GM23338 (cell line): ENCODE measurements around the gene SETMAR. TPM values are rescaled to one million over a fixed set of nuclear protein-coding genes. Genes with fewer than 3 reads are reported as not detected.

Source experiments
- ATAC-seq: fragments of 200-7000 bp; cut with Tn5 transposase; 3 replicates; pipeline ENCODE4 v1.9.1; 2020
- DNase-seq: peaks from one replicate; pipeline ENCODE4 v3.0.0-alpha.2; 2015; ENCODE audit warnings: low spot score
- H2AFZ ChIP-seq: fragments of 200-600 bp; sonication (generic); 2 replicates; pipeline ENCODE4 v1.8.0; 2016; ENCODE audit warnings: antibody characterized with exemption, mild to moderate bottlenecking, moderate library complexity
- H3F3A ChIP-seq: fragments of 200-600 bp; sonication (generic); replicated peaks from 2 replicates; pipeline ENCODE4 v1.8.0; 2017; ENCODE audit warnings: antibody characterized with exemption, mixed run types, low read depth
- H3K27ac ChIP-seq: fragments of 200-600 bp; sonication (generic); 2 replicates; pipeline ENCODE4 v1.6.1; 2016; ENCODE audit warnings: low read depth
- H3K27me3 ChIP-seq: fragments of 200-600 bp; sonication (generic); 2 replicates; pipeline ENCODE4 v1.8.0; 2016; ENCODE audit warnings: mild to moderate bottlenecking, mixed run types, moderate library complexity; ENCODE audit not compliant: insufficient read depth
- H3K36me3 ChIP-seq: fragments of 200-600 bp; sonication (generic); 2 replicates; pipeline ENCODE4 v1.8.0; 2016; ENCODE audit warnings: mild to moderate bottlenecking; ENCODE audit not compliant: insufficient read depth
- H3K4me1 ChIP-seq: fragments of 200-600 bp; sonication (generic); 2 replicates; pipeline ENCODE4 v1.8.0; 2016; ENCODE audit warnings: mild to moderate bottlenecking, moderate library complexity; ENCODE audit not compliant: insufficient read depth
- H3K4me2 ChIP-seq: fragments of 200-600 bp; sonication (generic); 2 replicates; pipeline ENCODE4 v1.7.1; 2017; ENCODE audit warnings: mixed run types
- H3K4me3 ChIP-seq: fragments of 200-600 bp; sonication (generic); 2 replicates; pipeline ENCODE4 v1.6.1; 2016; ENCODE audit warnings: mixed run types
- H3K79me2 ChIP-seq: fragments of 200-600 bp; sonication (generic); replicated peaks from 2 replicates; pipeline ENCODE4 v1.8.0; 2017; ENCODE audit warnings: mild to moderate bottlenecking; ENCODE audit not compliant: insufficient read depth
- H3K9me2 ChIP-seq: fragments of 200-600 bp; sonication (generic); 2 replicates; pipeline ENCODE4 v1.8.0; 2017; ENCODE audit not compliant: insufficient read depth
- H4K20me1 ChIP-seq: fragments of 200-600 bp; sonication (generic); replicated peaks from 2 replicates; pipeline ENCODE4 v1.8.0; 2017; ENCODE audit warnings: mild to moderate bottlenecking; ENCODE audit not compliant: insufficient read depth
- H3K27ac Mint-ChIP-seq: 2 replicates; pipeline ENCODE4 v1.8.0; 2020; ENCODE audit warnings: inconsistent platforms, mild to moderate bottlenecking, moderate library complexity, mixed read lengths
- H3K27me3 Mint-ChIP-seq: 3 replicates; pipeline ENCODE4 v1.8.0; 2022; ENCODE audit warnings: low read depth, mild to moderate bottlenecking, moderate library complexity, mixed read lengths, inconsistent platforms; ENCODE audit not compliant: insufficient read depth, poor library complexity
- H3K36me3 Mint-ChIP-seq: 3 replicates; pipeline ENCODE4 v1.8.0; 2021; ENCODE audit warnings: low read depth, mild to moderate bottlenecking, inconsistent platforms, moderate library complexity, mixed read lengths
- H3K4me1 Mint-ChIP-seq: 3 replicates; pipeline ENCODE4 v1.8.0; 2020; ENCODE audit warnings: mild to moderate bottlenecking, inconsistent platforms, mixed read lengths
- H3K4me3 Mint-ChIP-seq: 3 replicates; pipeline ENCODE4 v1.8.0; 2021; ENCODE audit warnings: moderate library complexity, mild to moderate bottlenecking, inconsistent platforms, mixed read lengths
- H3K9me3 Mint-ChIP-seq: 3 replicates; pipeline ENCODE4 v1.8.0; 2020; ENCODE audit warnings: moderate library complexity, mild to moderate bottlenecking, inconsistent platforms, mixed read lengths
- CTCF ChIP-seq, 2 experiments: fragments of 200-600 bp in 1 of 2; sonication (generic) in 1 of 2; conservative IDR thresholded peaks; 2 replicates each; pipeline versions ENCODE4 v1.5.1 to v1.6.1; 2016 to 2017; ENCODE audit warnings: antibody characterized with exemption in 2 of 2, low read depth in 2 of 2, mild to moderate bottlenecking in 2 of 2, moderate library complexity in 1 of 2
- ETS1 ChIP-seq: IDR thresholded peaks from 2 replicates; pipeline ENCODE4 v1.6.1; 2016; ENCODE audit warnings: antibody characterized with exemption
- EZH2 ChIP-seq: fragments of 200-600 bp; sonication (generic); IDR thresholded peaks from one replicate; pipeline ENCODE4 v1.8.0; 2017; ENCODE audit warnings: antibody characterized with exemption, mild to moderate bottlenecking, low read depth; ENCODE audit not compliant: unreplicated experiment
- EZH2phosphoT487 ChIP-seq: fragments of 200-600 bp; sonication (generic); IDR thresholded peaks from one replicate; pipeline ENCODE4 v1.8.1; 2018; ENCODE audit warnings: antibody characterized with exemption; ENCODE audit not compliant: unreplicated experiment
- JUNB ChIP-seq: IDR thresholded peaks from one replicate; pipeline ENCODE4 v1.6.1; 2016; ENCODE audit warnings: antibody characterized with exemption; ENCODE audit not compliant: unreplicated experiment
- NANOG ChIP-seq: IDR thresholded peaks from 2 replicates; pipeline ENCODE4 v1.6.1; 2016; ENCODE audit warnings: antibody characterized with exemption, borderline replicate concordance
- ZNF114 ChIP-seq: fragments of 250-450 bp; sonication (Bioruptor Pico); IDR thresholded peaks from 2 replicates; pipeline ENCODE4 v1.5.0; 2020; ENCODE audit warnings: mild to moderate bottlenecking, moderate library complexity
- ZNF331 ChIP-seq: fragments of 250-450 bp; sonication (Bioruptor Pico); IDR thresholded peaks from 2 replicates; pipeline ENCODE4 v1.5.0; 2020; ENCODE audit warnings: low read depth, mild to moderate bottlenecking, moderate library complexity
- polyA plus RNA-seq: library from polyadenylated mRNA; unstranded; fragments of >200 nt; fragmentation: Nextera tagmentation; extraction: Ambion mirVana; gene quantifications from 2 replicates; pipeline ENCODE4 v1.2.1, GENCODE V29; 2016
- total RNA-seq: library from RNA; depleted of rRNA; stranded (reverse); fragments of >200 nt; shearing (Covaris generic); gene quantifications from 2 replicates; pipeline ENCODE4 v1.2.3, GENCODE V29; 2014
- TF ChIP-seq, protein P1 (sequence below): fragments of 250-450 bp; sonication (Bioruptor Pico); IDR thresholded peaks from 2 replicates; pipeline ENCODE4 v1.5.0; 2020; ENCODE audit warnings: mild to moderate bottlenecking, moderate library complexity

Gene SETMAR
- total and polyA plus RNA-seq, 2 experiments from 2014 or later = 11.2 to 19.8 TPM

DNA sequence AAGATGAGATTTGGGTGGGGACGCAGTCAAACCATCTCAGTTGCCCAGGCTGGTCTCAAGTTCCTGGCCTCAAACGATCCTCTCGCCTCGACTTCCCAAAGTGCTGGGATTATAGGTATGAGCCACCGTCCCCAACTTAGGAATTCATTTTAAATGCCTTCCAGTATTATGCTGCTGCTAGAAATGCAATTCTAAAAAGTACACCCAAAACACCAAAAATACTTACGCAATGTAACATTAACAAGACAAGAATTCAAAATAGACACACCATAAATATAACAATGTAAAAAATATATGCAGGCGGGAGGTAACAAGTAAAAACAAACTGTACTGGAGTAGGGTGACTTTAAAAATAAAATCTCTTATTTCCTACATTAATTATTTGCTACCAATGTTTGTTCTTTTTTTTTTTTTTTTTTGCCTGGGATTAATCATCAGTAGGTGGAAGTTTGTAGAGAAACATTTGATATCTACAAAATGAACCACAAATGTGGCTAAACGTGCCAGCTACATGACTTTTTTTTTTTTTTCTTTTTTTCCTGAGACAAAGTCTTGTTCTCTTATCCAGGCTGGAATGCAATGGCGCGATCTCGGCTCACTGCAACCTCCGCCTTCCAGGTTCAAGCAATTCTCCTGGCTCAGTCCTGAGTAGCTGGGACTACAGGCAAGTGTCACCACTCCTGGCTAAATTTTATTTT lies 56.8 kb downstream of the SETMAR start:
- Histone ChIP-seq H3K4me1 (no peaks in the 10 kb centered on the region), H3K9me2 (no peaks in the 10 kb centered on the region), H3K27me3 (no peaks in the 10 kb centered on the region), H3K27ac (no peak overlapping the region), H2AFZ (no peak overlapping the region), H3K79me2 (no peaks in the 10 kb centered on the region), H3K4me3 (no peak overlapping the region), H3K4me2 (no peak overlapping the region), H3K36me3 (no peaks in the 10 kb centered on the region), H3F3A (no peaks in the 10 kb centered on the region), H4K20me1 (no peaks in the 10 kb centered on the region)
- Mint-ChIP-seq H3K4me1 (no peaks in the 10 kb centered on the region; the same call in 2 of the 3 replicates), H3K36me3 (no peaks in the 10 kb centered on the region), H3K9me3 (no peaks in the 10 kb centered on the region), H3K27me3 (no peaks in the 10 kb centered on the region), H3K4me3 (no peak overlapping the region), H3K27ac (no peak overlapping the region)
- TF ChIP-seq ZNF114 (CRISPR knock-in tag) (no peak), EZH2phosphoT487 (no peak), ZNF331 (no peak), JUNB (no peak), NANOG (no peak), EZH2 (no peak), ETS1 (no peak), CTCF (conservative IDR thresholded peaks at IDR 0.05; ENCODE audit: low read depth in 2 of 2) (no peak)
- TF ChIP-seq, protein P1, sequence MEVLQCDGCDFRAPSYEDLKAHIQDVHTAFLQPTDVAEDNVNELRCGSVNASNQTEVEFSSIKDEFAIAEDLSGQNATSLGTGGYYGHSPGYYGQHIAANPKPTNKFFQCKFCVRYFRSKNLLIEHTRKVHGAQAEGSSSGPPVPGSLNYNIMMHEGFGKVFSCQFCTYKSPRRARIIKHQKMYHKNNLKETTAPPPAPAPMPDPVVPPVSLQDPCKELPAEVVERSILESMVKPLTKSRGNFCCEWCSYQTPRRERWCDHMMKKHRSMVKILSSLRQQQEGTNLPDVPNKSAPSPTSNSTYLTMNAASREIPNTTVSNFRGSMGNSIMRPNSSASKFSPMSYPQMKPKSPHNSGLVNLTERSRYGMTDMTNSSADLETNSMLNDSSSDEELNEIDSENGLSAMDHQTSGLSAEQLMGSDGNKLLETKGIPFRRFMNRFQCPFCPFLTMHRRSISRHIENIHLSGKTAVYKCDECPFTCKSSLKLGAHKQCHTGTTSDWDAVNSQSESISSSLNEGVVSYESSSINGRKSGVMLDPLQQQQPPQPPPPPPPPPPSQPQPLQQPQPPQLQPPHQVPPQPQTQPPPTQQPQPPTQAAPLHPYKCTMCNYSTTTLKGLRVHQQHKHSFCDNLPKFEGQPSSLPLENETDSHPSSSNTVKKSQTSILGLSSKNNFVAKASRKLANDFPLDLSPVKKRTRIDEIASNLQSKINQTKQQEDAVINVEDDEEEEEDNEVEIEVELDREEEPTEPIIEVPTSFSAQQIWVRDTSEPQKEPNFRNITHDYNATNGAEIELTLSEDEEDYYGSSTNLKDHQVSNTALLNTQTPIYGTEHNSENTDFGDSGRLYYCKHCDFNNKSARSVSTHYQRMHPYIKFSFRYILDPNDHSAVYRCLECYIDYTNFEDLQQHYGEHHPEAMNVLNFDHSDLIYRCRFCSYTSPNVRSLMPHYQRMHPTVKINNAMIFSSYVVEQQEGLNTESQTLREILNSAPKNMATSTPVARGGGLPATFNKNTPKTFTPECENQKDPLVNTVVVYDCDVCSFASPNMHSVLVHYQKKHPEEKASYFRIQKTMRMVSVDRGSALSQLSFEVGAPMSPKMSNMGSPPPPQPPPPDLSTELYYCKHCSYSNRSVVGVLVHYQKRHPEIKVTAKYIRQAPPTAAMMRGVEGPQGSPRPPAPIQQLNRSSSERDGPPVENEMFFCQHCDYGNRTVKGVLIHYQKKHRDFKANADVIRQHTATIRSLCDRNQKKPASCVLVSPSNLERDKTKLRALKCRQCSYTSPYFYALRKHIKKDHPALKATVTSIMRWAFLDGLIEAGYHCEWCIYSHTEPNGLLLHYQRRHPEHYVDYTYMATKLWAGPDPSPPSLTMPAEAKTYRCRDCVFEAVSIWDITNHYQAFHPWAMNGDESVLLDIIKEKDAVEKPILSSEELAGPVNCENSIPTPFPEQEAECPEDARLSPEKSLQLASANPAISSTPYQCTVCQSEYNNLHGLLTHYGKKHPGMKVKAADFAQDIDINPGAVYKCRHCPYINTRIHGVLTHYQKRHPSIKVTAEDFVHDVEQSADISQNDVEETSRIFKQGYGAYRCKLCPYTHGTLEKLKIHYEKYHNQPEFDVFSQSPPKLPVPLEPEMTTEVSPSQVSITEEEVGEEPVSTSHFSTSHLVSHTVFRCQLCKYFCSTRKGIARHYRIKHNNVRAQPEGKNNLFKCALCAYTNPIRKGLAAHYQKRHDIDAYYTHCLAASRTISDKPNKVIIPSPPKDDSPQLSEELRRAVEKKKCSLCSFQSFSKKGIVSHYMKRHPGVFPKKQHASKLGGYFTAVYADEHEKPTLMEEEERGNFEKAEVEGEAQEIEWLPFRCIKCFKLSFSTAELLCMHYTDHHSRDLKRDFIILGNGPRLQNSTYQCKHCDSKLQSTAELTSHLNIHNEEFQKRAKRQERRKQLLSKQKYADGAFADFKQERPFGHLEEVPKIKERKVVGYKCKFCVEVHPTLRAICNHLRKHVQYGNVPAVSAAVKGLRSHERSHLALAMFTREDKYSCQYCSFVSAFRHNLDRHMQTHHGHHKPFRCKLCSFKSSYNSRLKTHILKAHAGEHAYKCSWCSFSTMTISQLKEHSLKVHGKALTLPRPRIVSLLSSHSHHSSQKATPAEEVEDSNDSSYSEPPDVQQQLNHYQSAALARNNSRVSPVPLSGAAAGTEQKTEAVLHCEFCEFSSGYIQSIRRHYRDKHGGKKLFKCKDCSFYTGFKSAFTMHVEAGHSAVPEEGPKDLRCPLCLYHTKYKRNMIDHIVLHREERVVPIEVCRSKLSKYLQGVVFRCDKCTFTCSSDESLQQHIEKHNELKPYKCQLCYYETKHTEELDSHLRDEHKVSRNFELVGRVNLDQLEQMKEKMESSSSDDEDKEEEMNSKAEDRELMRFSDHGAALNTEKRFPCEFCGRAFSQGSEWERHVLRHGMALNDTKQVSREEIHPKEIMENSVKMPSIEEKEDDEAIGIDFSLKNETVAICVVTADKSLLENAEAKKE (CRISPR knock-in tag) = no peak
- no peak for ATAC-seq
- DNase-seq = no peak
